Measurements from ENCODE around the gene CDK14.
"Not testable (repeated sequence)": the region's sequence is repeated elsewhere in the genome, so short reads cannot be mapped to it uniquely, and the experiment has no call there.

CDK14 gene

GRCh38 chr7:90720984-90721760, 125.1 kb downstream of the CDK14 start:
- no peak for DNase-seq (ENCODE audit: low read depth)

- DNase-seq (ENCODE audit: low read depth) = no peak
Observed at GRCh38 chr7:90721869-90722431, 125.8 kb downstream of the CDK14 start.

GRCh38 chr7:90723233-90723632, 127.1 kb downstream of the CDK14 start:
- no peak for DNase-seq (ENCODE audit: low read depth)

- no peak for DNase-seq (ENCODE audit: low read depth)
Observed at GRCh38 chr7:90723866-90724265, 127.7 kb downstream of the CDK14 start.

GRCh38 chr7:90726120-90726519, 130.0 kb downstream of the CDK14 start:
- no peak for DNase-seq (ENCODE audit: low read depth)

- DNase-seq (ENCODE audit: low read depth) = no peak
Observed at GRCh38 chr7:90726623-90727022, 130.5 kb downstream of the CDK14 start.

GRCh38 chr7:90727412-90727811, 131.3 kb downstream of the CDK14 start:
- DNase-seq (ENCODE audit: low read depth) = no peak

GRCh38 chr7:90728568-90728967, 132.4 kb downstream of the CDK14 start:
- no peak for DNase-seq (ENCODE audit: low read depth)

GRCh38 chr7:90735611-90736280, 139.6 kb downstream of the CDK14 start:
- not testable (repeated sequence) for DNase-seq (ENCODE audit: low read depth)

- no peak for DNase-seq (ENCODE audit: low read depth)
Observed at GRCh38 chr7:90736316-90736715, 140.2 kb downstream of the CDK14 start.

GRCh38 chr7:90736968-90737939, 141.1 kb downstream of the CDK14 start:
- no peak for DNase-seq (ENCODE audit: low read depth)

- DNase-seq (ENCODE audit: low read depth) = no peak
Observed at GRCh38 chr7:90738249-90738648, 142.1 kb downstream of the CDK14 start.

GRCh38 chr7:90739716-90740115, 143.6 kb downstream of the CDK14 start:
- no peak for DNase-seq (ENCODE audit: low read depth)

GRCh38 chr7:90740386-90740785, 144.3 kb downstream of the CDK14 start:
- no peak for DNase-seq (ENCODE audit: low read depth)

- no peak for DNase-seq (ENCODE audit: low read depth)
Observed at GRCh38 chr7:90743626-90744025, 147.5 kb downstream of the CDK14 start.

GRCh38 chr7:90747516-90747915, 151.4 kb downstream of the CDK14 start:
- DNase-seq (ENCODE audit: low read depth) = no peak

- DNase-seq (ENCODE audit: low read depth) = no peak
Observed at GRCh38 chr7:90749262-90749661, 153.1 kb downstream of the CDK14 start.

- DNase-seq (ENCODE audit: low read depth) = no peak
Observed at GRCh38 chr7:90749774-90750173, 153.7 kb downstream of the CDK14 start.

- DNase-seq (ENCODE audit: low read depth) = no peak
Observed at GRCh38 chr7:90751595-90751994, 155.5 kb downstream of the CDK14 start.

GRCh38 chr7:90752051-90752450, 155.9 kb downstream of the CDK14 start:
- DNase-seq (ENCODE audit: low read depth) = no peak

- DNase-seq (ENCODE audit: low read depth) = no peak
Observed at GRCh38 chr7:90755041-90755440, 158.9 kb downstream of the CDK14 start.

- no peak for DNase-seq (ENCODE audit: low read depth)
Observed at GRCh38 chr7:90756366-90756765, 160.2 kb downstream of the CDK14 start.
